ENCODE results near the gene LRRC8D. TPM values are rescaled to one million over a fixed set of nuclear protein-coding genes. Genes with fewer than 3 reads are reported as not detected.

The LRRC8D gene
- total and polyA plus RNA-seq, 9 of the 15 experiments (the other 6 are each of a cell fraction or from before 2014, with no cell fraction given): 3.4 to 53.9 (median 15.9) TPM

- Histone ChIP-seq H3K79me2 (ENCODE audit: control insufficient read depth, insufficient read depth, low read length) (no peaks in the 10 kb centered on the region), H3K36me3 (ENCODE audit: control insufficient read depth, insufficient read depth, low read length) (no peaks in the 10 kb centered on the region), H4K20me1 (replicated peaks; ENCODE audit: control insufficient read depth, insufficient read depth, low read length) (no peaks in the 10 kb centered on the region), H3K9me3 (replicated peaks; ENCODE audit: control insufficient read depth, insufficient read depth, low read depth, low read length) (no peaks in the 10 kb centered on the region), H3K9ac (ENCODE audit: insufficient read depth in 1 of 2, low read depth in 2 of 2, low read length in 2 of 2) (no peak overlapping the region), H3K4me2 (ENCODE audit: insufficient read depth, low read length) (no peak overlapping the region), H3K27ac (ENCODE audit: extremely low read depth, low read depth, low read length) (no peak overlapping the region), H3K27me3 (ENCODE audit: control insufficient read depth in 2 of 2, insufficient read depth in 2 of 2, low read length in 2 of 2) (no peaks in the 10 kb centered on the region), H3K4me1 (replicated peaks in 1 of 2; ENCODE audit: control insufficient read depth in 2 of 2, insufficient read depth in 2 of 2, low read length in 2 of 2) (peaks cover 4% of the 10 kb centered on the region in 2 experiments; a peak in 3 of 5 replicates), H3K4me3 (no peak overlapping the region), H3K9me1 (ENCODE audit: control insufficient read depth, insufficient read depth, low read length) (no peaks in the 10 kb centered on the region), H2AFZ (ENCODE audit: low read depth, low read length) (no peak overlapping the region)
- ATAC-seq (no peak), FAIRE-seq (no peak), DNase-seq (ENCODE audit: extremely low read depth in 1 of 4, low spot score in 3 of 4) (no peak)
- in situ Hi-C loops (cut with MboI) (no loop called here), intact Hi-C loops (cut with micrococcal nuclease) (no loop called here)
- TF ChIP-seq CC2D1A (IDR thresholded peaks at IDR 0.05): no peak
- 0 out of 2 replicates have a peak, but pooled peaks have one; percentile 17 for TF ChIP-seq LEF1 (IDR thresholded peaks at IDR 0.05)
- TF ChIP-seq TCF7 (IDR thresholded peaks at IDR 0.05; ENCODE audit: borderline replicate concordance): peak; percentile 79; the same call in 1 of the 2 replicates
- CTCF ChIA-PET (ENCODE audit: low intra/inter-chr PET ratio): interaction anchor here (0.7 kb wide), 1 partner anchor 332 kb away, joined by 3 read pairs; no protein-coding TSS in a partner anchor
- WGBS (ENCODE audit: insufficient coverage, low coverage, missing lambda C conversion rate): 14% methylated on average over 4 of the region's 4 CpGs
- BruUV-seq (replicated peaks): no TSS peak
- POLR2A ChIA-PET: interaction anchor here (0.6 to 1.1 kb wide), 2 partner anchors 17 to 292 kb away, joined by 3 to 4 read pairs; no protein-coding TSS in a partner anchor
Observed at GRCh38 chr1:89781494-89782126, 39.2 kb upstream of the LRRC8D start.

GRCh38 chr1:89786628-89787214, 34.1 kb upstream of the LRRC8D start:
- intact Hi-C loops (cut with micrococcal nuclease): no loop called here
- BruUV-seq (replicated peaks): no TSS peak
- TF ChIP-seq ZNF140 (CRISPR knock-in tag; IDR thresholded peaks at IDR 0.05): no peak
- no peak for TF ChIP-seq ZNF444 (CRISPR knock-in tag; IDR thresholded peaks at IDR 0.05)
- no peak for TF ChIP-seq RFX7 (CRISPR knock-in tag; IDR thresholded peaks at IDR 0.05)
- no peak for TF ChIP-seq KAT2B (IDR thresholded peaks at IDR 0.05; ENCODE audit: low read depth, low read length)
- no peak for TF ChIP-seq PTTG1 (tag; IDR thresholded peaks at IDR 0.05; ENCODE audit: low read depth)
- peak; percentile 63; the same call in 1 of the 2 replicates for TF ChIP-seq MYNN (IDR thresholded peaks at IDR 0.05)
- TF ChIP-seq MYNN (CRISPR knock-in tag; IDR thresholded peaks at IDR 0.05): no peak
- TF ChIP-seq NCOR1 (IDR thresholded peaks at IDR 0.05): peak; percentile 92
- no peak for TF ChIP-seq GTF2E2 (tag; IDR thresholded peaks at IDR 0.05)
- TF ChIP-seq FOS (IDR thresholded peaks at IDR 0.05; ENCODE audit: extremely low read depth, insufficient read length): no peak
- peak; percentile 80 for TF ChIP-seq TEAD4 (IDR thresholded peaks at IDR 0.05; ENCODE audit: low read length)
- no peak for TF ChIP-seq TEAD4 (CRISPR knock-in tag; IDR thresholded peaks at IDR 0.05; ENCODE audit: borderline replicate concordance)
- no peak; the same call in 1 of the 2 replicates for TF ChIP-seq RNF2 (IDR thresholded peaks at IDR 0.05)
- no peak for TF ChIP-seq ZNF133 (CRISPR knock-in tag; IDR thresholded peaks at IDR 0.05)
- no peak for TF ChIP-seq C11orf30 (IDR thresholded peaks at IDR 0.05; ENCODE audit: low read depth)
- peak; percentile 90 for TF ChIP-seq ARID1B (IDR thresholded peaks at IDR 0.05)

More at GRCh38 chr1:89786628-89787214, 34.1 kb upstream of the LRRC8D start:
- Histone ChIP-seq H3K4me3 (no peak overlapping the region), H4K20me1 (replicated peaks; ENCODE audit: control insufficient read depth, insufficient read depth, low read length) (no peaks in the 10 kb centered on the region), H3K9me1 (ENCODE audit: control insufficient read depth, insufficient read depth, low read length) (no peaks in the 10 kb centered on the region), H3K9me3 (replicated peaks; ENCODE audit: control insufficient read depth, insufficient read depth, low read depth, low read length) (no peaks in the 10 kb centered on the region), H3K27ac (ENCODE audit: extremely low read depth, low read depth, low read length) (no peak overlapping the region; the same call in 2 of the 3 replicates), H3K27me3 (ENCODE audit: control insufficient read depth in 2 of 2, insufficient read depth in 2 of 2, low read length in 2 of 2) (no peaks in the 10 kb centered on the region), H3K79me2 (ENCODE audit: control insufficient read depth, insufficient read depth, low read length) (no peaks in the 10 kb centered on the region), H2AFZ (ENCODE audit: low read depth, low read length) (peak overlapping the region; percentile 89), H3K36me3 (ENCODE audit: control insufficient read depth, insufficient read depth, low read length) (no peaks in the 10 kb centered on the region), H3K4me2 (ENCODE audit: insufficient read depth, low read length) (peak overlapping the region; percentile 32), H3K9ac (ENCODE audit: insufficient read depth in 1 of 2, low read depth in 2 of 2, low read length in 2 of 2) (peak overlapping the region in 1 of 2 experiments; percentile 49; a peak in 2 of 4 replicates), H3K4me1 (replicated peaks in 1 of 2; ENCODE audit: control insufficient read depth in 2 of 2, insufficient read depth in 2 of 2, low read length in 2 of 2) (peaks cover 7 to 8% of the 10 kb centered on the region in 2 experiments; a peak in 3 of 5 replicates)
- WGBS (ENCODE audit: insufficient coverage, low coverage, missing lambda C conversion rate): 21% methylated on average over 7 of the region's 7 CpGs
- peak; percentile 93 for ATAC-seq
- peak in 2 of 4 experiments; percentile 79 to 80 for DNase-seq (ENCODE audit: extremely low read depth in 1 of 4, low spot score in 3 of 4)
- in situ Hi-C loops (cut with MboI): no loop called here
- CTCF ChIA-PET (ENCODE audit: low intra/inter-chr PET ratio): no interaction called here
- POLR2A ChIA-PET: interaction anchor here (0.6 to 1.0 kb wide), 2 partner anchors 13 to 264 kb away, joined by 3 read pairs; no protein-coding TSS in a partner anchor
- FAIRE-seq: peak; percentile 87
